Metanephros (tissue), 1 donor: ENCODE results near the gene GSG1. TPM values are rescaled to one million over a fixed set of nuclear protein-coding genes. Genes with fewer than 3 reads are reported as not detected.

Experiments used
- total RNA-seq: library from RNA; depleted of rRNA; stranded (reverse); fragments of >200 nt; gene quantifications from one replicate; pipeline ENCODE4 v1.2.3, GENCODE V29; 2014

GSG1 gene
- total RNA-seq, result 0.47 TPM

DNA sequence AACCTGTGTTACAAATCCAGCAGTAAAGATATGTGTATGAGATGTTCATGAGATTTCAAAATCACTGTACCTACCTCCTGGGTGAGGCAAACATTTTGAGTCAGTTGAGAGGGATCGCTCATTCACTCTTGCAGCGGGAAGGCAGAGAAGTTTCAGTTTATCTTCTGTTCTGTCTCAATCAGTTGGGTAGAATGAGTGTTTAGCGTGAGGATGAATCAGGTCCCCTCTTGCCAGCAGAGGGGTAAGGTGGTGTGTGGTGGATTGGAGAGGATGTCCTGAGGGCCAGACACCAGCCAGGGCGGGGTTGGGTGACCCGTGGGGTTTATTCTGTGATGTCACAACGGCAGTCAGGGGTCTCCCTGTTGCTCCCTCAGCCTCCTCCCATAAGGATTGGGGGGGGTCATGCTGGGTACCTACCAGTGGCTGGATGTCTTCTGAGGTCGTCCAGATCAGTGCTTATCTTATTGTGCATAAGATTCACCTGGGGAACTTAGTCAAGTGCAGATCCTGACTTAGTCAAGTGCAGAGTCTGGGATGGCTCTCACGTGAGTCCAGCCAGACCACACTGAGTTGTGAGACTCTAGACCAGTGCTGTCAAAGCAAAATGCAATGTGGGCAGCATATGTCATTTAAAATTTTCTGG, at the start of gene GSG1:
Gene GSG1 (minus strand): TSS at position 277 of the 643 bp plus-strand sequence. CDS start 155 bp downstream, at position 122.

DNA sequence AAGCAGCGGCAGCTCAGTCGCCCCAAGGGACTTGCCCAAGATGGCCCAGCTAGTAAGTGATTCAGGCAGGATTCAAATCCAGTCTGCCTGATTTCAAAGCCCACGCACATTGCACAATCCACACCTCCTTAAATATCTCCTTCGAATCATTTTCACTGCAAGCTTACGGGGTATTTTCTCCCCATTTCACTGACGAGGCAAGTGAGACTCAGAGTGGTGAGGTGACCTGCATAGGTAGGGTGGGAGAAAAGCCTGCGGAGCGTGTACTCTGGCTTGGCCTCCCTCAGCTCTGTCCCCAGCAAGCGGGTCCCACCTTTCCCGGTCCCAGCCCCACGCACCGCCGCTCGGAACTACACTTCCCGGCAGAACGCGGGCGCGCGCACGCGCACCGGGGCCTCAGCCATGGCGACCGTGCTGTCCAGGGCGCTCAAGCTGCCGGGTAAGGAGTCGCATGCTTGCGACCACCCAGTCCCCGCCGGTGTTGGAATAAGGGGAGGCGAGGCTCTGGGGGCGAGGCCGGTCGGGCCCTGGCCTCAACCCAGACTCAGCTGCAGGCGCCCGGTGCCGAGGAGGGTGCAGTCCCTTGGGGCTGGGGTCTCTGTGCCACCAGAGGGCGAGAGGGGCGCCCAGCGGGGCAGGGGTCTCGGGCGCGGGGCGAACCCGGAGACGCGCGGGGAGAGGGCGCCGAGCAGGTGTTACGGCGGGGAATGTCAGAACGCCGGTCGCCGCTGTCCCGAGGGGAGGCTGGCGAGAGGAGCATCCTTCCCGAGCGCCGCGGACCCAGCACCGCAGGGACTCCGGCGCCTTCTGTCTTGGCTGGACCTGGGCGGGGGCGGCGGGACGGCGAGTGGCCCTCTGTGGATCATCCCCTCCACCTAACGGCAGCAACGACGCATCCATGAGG, 59.2 kb downstream of the GSG1 start, which contains the start of gene FAM234B:
Gene FAM234B (plus strand): TSS at position 380 of the 904 bp plus-strand sequence. CDS start 23 bp downstream, at position 403.

Other genes with a start within 250 kb of the GSG1 start
- gene GPRC5A, start 212.1 kb downstream of the GSG1 start, total RNA-seq, result 12.3 TPM
- gene GPRC5D, start 151.5 kb downstream of the GSG1 start, total RNA-seq, result not detected
- gene HEBP1, start 103.4 kb downstream of the GSG1 start, total RNA-seq, result 30.1 TPM
- 11.1 TPM for gene FAM234B, start 59.3 kb downstream of the GSG1 start, total RNA-seq
- 66.7 TPM for gene EMP1, start 93.1 kb upstream of the GSG1 start, total RNA-seq